Femur (tissue), 1 donor: ENCODE results near the gene S1PR1.
A peak's percentile ranks its signal among the peaks of the same experiment; 100 is the strongest.
"Not testable (repeated sequence)": the region's sequence is repeated elsewhere in the genome, so short reads cannot be mapped to it uniquely, and the experiment has no call there.

Experiments used
- DNase-seq: peaks from one replicate; pipeline ENCODE4 v3.0.0-alpha.2; 2017

S1PR1 gene

DNA sequence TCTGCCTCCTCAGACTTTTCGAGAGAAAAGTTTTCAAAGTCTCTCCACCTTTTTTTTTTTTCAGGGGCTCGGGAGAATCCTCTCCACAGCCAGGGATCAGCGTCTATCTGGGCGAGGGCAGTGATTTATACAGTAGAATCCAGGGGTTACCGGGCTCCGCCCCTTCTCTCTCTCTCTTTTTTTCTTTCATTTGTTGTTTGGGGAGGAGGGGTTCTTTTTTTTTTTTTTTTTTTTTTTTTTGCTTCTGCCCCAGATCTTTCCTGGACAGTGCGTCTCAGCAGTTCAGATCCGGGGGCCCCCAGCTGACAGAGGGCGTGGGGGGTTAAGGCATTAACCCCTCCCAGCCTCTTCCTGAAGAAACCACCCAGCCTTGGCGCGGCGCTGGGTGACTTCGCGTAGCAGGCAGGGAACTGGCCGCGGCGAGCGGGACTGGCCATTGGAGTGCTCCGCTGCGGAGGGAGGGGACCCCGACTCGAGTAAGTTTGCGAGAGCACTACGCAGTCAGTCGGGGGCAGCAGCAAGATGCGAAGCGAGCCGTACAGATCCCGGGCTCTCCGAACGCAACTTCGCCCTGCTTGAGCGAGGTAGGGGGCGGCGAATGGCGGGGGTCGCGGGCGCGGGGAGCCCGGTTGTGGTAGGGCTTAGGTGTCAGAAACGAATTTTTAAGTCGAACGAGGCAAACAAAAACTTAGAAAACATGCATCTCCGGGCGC lies at the start of gene S1PR1:
TSS of gene S1PR1 (plus strand) at position 504 of the 713 bp plus-strand sequence. CDS start 1,966 bp downstream, outside the sequence.
- peak; percentile 83 for DNase-seq

- no peak for DNase-seq
Observed at GRCh38 chr1:101187297-101187696, 49.5 kb upstream of the S1PR1 start.

DNA sequence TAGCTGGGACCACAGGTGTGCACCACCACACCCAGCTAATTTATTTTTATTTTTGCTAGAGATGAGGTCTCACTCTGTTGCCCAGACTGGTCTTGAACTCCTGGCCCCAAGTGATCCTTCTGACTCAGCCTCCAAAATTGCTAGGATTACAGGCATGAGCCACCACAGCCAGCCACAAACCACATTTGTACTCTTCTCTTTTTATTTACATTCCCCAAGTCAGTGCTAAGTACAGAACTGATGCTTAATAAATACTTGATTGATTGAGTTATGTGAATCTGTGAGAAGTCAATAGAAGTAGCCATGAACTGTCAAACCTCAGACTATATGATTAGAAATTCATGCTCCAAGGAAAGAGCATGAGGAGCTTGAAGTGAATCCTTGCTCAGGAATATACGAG lies 48.5 kb upstream of the S1PR1 start:
- DNase-seq: no peak

DNA sequence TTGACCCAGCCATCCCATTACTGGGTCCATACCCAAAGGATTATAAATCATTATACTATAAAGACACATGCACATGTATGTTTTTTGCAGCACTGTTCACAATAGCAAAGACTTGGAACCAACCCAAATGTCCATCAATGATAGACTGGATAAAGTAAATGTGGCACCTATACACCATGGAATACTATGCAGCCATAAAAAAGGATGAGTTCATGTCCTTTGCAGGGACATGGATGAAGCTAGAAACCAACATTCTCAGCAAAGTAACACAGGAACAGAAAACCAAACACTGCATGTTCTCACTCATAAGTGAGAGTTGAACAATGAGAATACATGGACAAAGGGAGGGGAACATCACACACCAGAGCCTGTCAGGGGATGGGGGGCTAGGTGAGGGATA lies 47.9 kb upstream of the S1PR1 start:
- not testable (repeated sequence) for DNase-seq

- peak; percentile 29 for DNase-seq
Observed at GRCh38 chr1:101190441-101190840, 46.4 kb upstream of the S1PR1 start.

- DNase-seq: no peak
Observed at GRCh38 chr1:101191049-101191448, 45.8 kb upstream of the S1PR1 start.

- DNase-seq: no peak
Observed at GRCh38 chr1:101193733-101194169, 43.1 kb upstream of the S1PR1 start.

- DNase-seq: no peak
Observed at GRCh38 chr1:101194746-101195145, 42.1 kb upstream of the S1PR1 start.

DNA sequence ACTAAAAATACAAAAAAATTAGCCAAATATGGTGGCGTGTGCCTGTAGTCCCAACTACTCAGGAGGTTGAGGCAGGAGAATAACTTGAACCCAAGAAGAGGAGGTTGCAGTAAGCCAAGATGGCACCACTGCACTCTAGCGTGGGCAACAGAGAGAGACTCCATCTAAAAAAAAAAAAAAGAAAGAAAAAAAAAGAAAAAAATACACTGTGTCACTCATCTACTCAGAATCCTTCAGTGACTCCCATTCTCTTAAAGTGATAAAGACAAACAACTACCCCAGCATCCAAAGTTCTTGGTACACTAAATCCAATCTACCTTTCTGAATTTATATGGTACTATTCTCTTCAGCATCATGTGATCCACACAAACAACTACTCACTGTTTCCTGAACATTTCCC lies 40.2 kb upstream of the S1PR1 start:
- no peak for DNase-seq

DNA sequence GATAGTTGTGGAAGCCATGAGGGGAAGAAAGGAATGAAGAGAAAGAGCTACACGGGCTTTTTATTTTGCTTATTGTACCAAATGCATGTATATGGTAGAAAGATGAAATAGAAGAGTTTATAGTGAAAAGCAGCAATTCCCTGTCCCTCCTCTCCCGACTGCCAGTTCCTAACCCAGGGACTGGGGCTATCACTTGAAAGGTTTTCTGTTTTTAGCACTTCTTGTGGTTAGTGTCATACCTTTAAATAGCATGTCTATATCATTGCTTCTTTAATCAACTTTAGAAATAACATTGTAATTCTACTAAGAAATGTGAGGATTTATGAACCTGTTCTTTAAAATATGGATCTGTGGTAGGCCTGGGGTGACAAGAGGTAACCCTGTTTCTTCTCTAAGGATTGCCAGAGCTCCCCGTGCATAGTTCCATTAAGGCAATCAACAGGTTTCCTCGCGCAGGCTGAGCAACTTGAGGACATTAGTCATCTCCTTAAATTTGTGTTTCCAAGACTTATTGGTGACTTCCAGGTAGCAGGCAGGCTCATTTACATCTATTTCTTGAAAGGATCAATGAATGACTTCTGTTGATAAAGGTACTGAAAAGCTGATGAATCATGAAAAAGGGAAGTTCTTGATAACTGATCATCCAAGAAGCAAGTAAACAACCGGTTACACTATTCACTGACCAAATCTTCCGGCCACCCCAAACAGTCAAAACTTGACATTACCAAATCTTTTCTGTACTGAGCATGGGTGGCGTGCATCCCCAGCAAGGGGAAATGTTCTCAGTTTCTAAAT lies 37.8 kb upstream of the S1PR1 start:
- DNase-seq: no peak

DNA sequence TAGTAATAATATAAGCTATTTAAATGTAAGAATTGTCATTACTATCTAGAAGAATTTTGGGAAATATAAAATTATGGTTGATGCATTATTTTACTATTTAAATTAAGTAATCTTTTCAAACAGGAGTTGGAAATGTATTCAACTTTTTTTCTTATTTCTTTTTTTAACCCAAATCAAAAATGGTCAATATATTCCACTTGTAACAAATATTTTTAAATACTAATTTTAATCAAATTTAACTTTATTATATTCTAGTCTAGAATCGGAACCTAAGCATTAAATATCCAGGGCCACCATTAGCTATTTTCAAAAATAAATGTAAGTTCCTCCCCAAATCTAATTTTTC lies 37.2 kb upstream of the S1PR1 start:
- DNase-seq: no peak

DNA sequence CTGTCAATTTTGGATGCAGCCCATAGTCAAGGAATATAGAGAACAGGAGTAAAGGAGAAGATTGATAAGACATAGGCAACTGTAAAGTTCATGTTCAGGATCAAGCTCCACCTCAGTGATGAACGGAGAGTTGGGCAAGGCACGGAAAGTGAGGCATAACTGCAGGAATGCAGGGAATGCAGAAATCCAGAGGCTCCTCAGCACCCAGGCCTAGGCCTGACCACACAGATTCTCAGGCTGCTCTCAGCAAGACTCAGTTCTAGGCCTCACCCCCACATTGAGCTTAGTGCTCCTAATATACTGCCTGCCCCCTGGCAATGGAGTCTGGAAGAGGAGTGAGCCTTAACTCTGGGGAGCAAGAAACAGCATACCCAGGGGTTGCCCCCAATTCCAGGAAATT lies 36.3 kb upstream of the S1PR1 start:
- DNase-seq: no peak

DNA sequence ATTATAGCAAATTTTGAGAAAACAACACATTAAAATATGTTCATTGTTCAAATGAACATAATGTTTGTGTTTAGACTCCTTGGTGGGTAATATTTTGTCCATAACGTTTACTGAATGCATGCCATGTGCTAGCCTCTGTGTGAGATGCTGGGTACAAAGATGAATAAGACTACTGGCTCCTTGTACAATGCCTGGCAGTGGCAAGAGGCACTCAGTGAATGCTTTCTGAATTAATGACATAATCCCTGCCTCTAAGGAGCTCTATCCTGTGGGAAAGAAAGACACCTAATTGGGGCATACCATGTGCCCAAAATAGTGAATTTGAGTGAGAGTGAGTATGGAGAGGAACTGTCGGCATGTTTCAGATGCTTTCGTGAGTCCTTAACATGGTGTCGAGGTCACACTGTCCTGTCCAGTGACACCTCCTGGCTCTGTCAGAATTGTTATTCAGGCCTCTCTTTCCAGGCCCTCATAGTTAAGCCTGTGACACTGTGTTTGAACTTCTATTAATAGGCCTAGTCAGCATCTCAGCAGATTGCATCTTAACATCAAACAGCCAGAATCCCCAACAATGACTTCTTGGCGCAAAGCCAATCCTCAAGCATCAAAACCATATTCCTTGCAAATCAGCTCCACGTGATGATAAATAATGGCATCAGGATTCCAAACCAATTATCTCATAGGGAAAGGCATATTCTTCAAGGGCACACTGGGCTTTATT lies 32.8 kb upstream of the S1PR1 start:
- DNase-seq: no peak

- no peak for DNase-seq
Observed at GRCh38 chr1:101205457-101205856, 31.4 kb upstream of the S1PR1 start.

DNA sequence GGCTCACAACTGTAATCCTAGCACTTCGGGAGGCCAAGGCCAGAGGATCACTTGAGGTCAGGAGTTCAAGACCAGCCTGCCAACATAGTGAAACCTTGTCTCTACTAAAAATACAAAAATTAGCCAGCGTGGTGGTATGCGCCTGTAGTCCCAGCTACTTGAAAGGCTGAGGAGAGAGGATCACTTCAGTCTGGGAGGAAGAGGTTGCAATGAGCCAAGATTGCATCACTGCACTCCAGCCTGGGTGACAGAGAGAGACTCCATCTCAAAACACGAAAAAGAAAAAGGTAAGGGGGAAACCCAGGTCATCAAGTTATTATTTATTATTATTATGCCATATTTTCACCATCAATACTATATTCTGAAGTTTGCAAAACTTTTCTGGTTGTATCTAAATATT lies 30.7 kb upstream of the S1PR1 start:
- not testable (repeated sequence) for DNase-seq

DNA sequence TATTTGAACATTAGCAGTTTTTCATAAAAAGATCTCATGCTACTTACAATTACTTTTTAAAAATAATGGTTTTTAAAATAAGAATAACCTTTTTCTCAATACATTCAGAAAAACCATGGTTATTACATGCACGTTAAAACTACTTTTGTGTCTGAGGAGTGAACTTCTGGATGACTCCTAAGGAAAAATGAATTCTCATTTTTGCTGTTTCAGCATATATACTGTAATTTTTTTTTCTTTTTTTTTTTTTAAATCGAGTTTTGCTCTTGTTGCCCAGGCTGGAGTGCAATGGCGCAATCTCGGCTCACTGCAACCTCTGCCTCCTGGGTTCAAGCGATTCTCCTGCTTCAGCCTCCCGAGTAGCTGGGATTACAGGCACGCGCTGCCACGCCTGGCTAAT lies 29.5 kb upstream of the S1PR1 start:
- DNase-seq: not testable (repeated sequence)

- no peak for DNase-seq
Observed at GRCh38 chr1:101207891-101208290, 28.9 kb upstream of the S1PR1 start.

DNA sequence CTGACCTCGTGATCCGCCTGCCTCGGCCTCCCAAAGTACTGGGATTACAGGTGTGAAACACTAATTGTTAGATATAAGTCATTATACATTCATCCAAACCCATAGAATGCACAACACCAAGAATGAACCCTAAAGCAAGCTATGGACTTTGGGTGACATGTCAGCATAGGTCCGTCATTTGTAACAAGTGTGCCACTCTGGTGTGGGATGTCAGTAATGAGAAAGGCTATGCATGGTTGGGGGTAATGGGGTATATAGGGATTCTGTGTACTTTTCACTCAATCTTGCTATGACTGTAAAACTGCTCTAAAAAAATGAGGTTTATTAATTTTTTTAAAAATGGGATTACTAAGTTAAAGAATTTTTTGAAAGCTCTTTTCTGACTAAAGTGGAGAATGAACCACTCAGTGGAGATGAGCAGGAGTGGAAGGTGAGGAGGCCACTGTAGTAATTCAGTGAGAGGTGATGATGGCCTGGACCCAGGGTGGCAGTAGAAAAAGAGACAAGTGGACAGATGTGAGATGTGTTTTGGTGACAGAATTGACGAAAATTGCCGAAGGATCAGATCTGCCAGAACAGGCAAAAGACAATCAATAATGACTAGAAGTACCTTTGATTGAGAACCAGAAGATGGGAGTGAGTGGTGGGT lies 21.3 kb upstream of the S1PR1 start:
- DNase-seq: no peak

GRCh38 chr1:101216623-101217022 lies 20.2 kb upstream of the S1PR1 start:
- no peak for DNase-seq

GRCh38 chr1:101217148-101217547 lies 19.7 kb upstream of the S1PR1 start:
- DNase-seq: no peak

DNA sequence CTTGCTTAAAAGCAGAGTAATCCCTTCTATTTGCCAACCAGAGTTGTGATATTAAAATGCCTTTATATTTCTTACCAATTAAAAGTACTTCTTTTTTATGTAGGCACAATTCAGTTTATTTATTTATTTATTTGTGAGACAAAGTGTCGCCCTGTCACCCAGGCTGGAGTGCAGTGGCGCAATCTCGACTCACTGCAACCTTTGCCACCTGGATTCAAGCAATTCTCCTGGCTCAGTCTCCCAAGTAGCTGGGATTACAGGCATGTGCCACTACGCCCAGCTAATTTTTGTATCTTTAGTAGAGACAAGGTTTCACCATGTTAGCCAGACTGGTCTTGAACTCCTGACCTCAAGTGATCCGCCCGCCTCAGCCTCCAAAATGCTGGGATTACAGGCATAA lies 17.9 kb upstream of the S1PR1 start:
- DNase-seq: not testable (repeated sequence)

DNA sequence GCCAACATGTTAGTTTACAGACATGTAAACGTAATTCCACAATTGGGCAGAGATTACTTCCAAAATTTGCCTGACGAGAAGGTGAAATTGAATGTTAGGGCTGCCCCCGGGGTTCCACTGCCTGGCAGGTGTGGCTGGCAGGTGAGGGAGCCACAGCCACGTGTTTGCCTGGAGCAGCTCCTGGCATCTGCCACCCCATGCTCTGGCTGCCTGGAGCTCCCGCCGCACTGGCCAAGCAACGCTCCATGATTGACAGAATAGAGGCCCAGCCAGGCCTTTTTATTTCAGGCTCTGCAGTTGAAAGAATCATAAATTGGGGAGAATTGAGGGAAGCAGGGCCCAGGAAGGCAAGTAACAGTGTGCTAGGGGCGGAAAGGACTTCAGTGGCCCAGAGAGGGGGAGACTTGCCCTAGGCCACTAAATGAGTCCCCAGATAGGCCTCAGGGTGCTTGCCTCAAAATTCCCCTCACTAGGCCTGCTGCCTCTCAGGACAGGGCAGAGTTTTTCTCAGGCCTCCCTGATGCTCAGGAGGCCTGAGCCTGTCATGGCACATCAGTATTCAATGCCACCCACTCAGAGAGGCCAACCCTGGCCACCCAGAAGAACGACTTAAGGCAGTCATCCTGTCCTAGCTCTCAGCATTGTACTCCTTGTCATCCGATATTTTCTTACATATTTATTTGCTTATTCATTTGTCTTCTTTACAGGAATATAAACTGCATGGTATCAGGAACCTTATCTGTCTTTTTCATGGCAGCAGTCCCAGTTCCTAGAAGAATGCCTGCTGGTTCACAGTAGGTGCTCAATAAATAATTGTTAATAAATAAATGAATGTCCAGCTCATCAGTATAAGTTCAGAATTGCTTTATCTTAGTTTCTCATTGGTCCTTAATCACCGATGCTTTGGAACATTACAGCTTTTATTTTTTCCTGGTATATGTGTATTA lies 16.6 kb upstream of the S1PR1 start:
- no peak for DNase-seq
